Hypothalamus (tissue), 51 donors: Measurements from ENCODE around the gene LTBP1.

Experiments
- DNase-seq, 51 donors: peaks; one replicate each; lab custom pipeline; 2025; lab: John Stamatoyannopoulos, UW

Gene LTBP1

GRCh38 chr2:33178209-33178608 is 231.5 kb downstream of the LTBP1 start:
- DNase-seq = no peak

GRCh38 chr2:33180915-33181314 is 234.2 kb downstream of the LTBP1 start:
- no peak for DNase-seq

GRCh38 chr2:33181466-33181865 is 234.7 kb downstream of the LTBP1 start:
- DNase-seq = no peak

GRCh38 chr2:33184041-33184440 is 237.3 kb downstream of the LTBP1 start:
- no peak for DNase-seq

GRCh38 chr2:33186937-33187336 is 240.2 kb downstream of the LTBP1 start:
- DNase-seq = no peak

- no peak for DNase-seq
Observed at GRCh38 chr2:33188799-33189198, 242.0 kb downstream of the LTBP1 start.

GRCh38 chr2:33190393-33190937 is 243.7 kb downstream of the LTBP1 start:
- no peak for DNase-seq

- no peak for DNase-seq
Observed at GRCh38 chr2:33195891-33196290, 249.1 kb downstream of the LTBP1 start.

GRCh38 chr2:33196700-33197099 is 249.9 kb downstream of the LTBP1 start:
- no peak for DNase-seq

GRCh38 chr2:33197198-33197938 is 250.6 kb downstream of the LTBP1 start:
- DNase-seq = no peak

GRCh38 chr2:33202641-33203522 is 256.1 kb downstream of the LTBP1 start:
- DNase-seq = no peak

- DNase-seq = no peak
Observed at GRCh38 chr2:33204945-33205344, 258.2 kb downstream of the LTBP1 start.

GRCh38 chr2:33205693-33206434 is 259.1 kb downstream of the LTBP1 start:
- no peak for DNase-seq

GRCh38 chr2:33207151-33207740 is 260.5 kb downstream of the LTBP1 start:
- DNase-seq = no peak

GRCh38 chr2:33208400-33208799 is 261.6 kb downstream of the LTBP1 start:
- DNase-seq = no peak

- DNase-seq = no peak
Observed at GRCh38 chr2:33209976-33210375, 263.2 kb downstream of the LTBP1 start.

- peak in 5 of 51 donors; percentile 2 to 23 (median 6) for DNase-seq
Observed at GRCh38 chr2:33210626-33211025, 263.9 kb downstream of the LTBP1 start.

GRCh38 chr2:33212151-33212550 is 265.4 kb downstream of the LTBP1 start:
- no peak for DNase-seq

GRCh38 chr2:33213244-33213643 is 266.5 kb downstream of the LTBP1 start:
- DNase-seq = no peak

GRCh38 chr2:33213648-33214047 is 266.9 kb downstream of the LTBP1 start:
- DNase-seq = no peak

GRCh38 chr2:33214436-33214835 is 267.7 kb downstream of the LTBP1 start:
- DNase-seq = no peak
